HCEC 1CT (cell line): ENCODE measurements around the gene CITED2.
"Not testable (repeated sequence)": the region's sequence is repeated elsewhere in the genome, so short reads cannot be mapped to it uniquely, and the experiment has no call there.

Experiments used
- DNase-seq: peaks from one replicate; pipeline ENCODE4 v3.0.0-alpha.2; 2017

CITED2 gene

GRCh38 chr6:139364302-139364981, 10.0 kb downstream of the CITED2 start:
- DNase-seq, result peak; percentile 53

GRCh38 chr6:139363797-139364196, 10.7 kb downstream of the CITED2 start:
- not testable (repeated sequence) for DNase-seq

- DNase-seq, result not testable (repeated sequence)
Observed at GRCh38 chr6:139363123-139363522, 11.3 kb downstream of the CITED2 start.

GRCh38 chr6:139361211-139361610, 13.2 kb downstream of the CITED2 start:
- no peak for DNase-seq

GRCh38 chr6:139356924-139357323, 17.5 kb downstream of the CITED2 start:
- DNase-seq, result no peak

GRCh38 chr6:139355777-139356445, 18.5 kb downstream of the CITED2 start:
- DNase-seq, result no peak

- DNase-seq, result no peak
Observed at GRCh38 chr6:139355172-139355571, 19.3 kb downstream of the CITED2 start.

GRCh38 chr6:139354189-139354588, 20.3 kb downstream of the CITED2 start:
- no peak for DNase-seq

GRCh38 chr6:139349464-139350020, 24.9 kb downstream of the CITED2 start:
- no peak for DNase-seq

GRCh38 chr6:139346392-139346791, 28.1 kb downstream of the CITED2 start:
- DNase-seq, result no peak

GRCh38 chr6:139344186-139344963, 30.1 kb downstream of the CITED2 start:
- no peak for DNase-seq

GRCh38 chr6:139343052-139343750, 31.2 kb downstream of the CITED2 start:
- DNase-seq, result no peak

GRCh38 chr6:139341060-139341459, 33.4 kb downstream of the CITED2 start:
- DNase-seq, result no peak

GRCh38 chr6:139338795-139339194, 35.7 kb downstream of the CITED2 start:
- DNase-seq, result no peak

- DNase-seq, result no peak
Observed at GRCh38 chr6:139337830-139338229, 36.6 kb downstream of the CITED2 start.

GRCh38 chr6:139337001-139337400, 37.4 kb downstream of the CITED2 start:
- DNase-seq, result no peak

GRCh38 chr6:139336488-139336887, 38.0 kb downstream of the CITED2 start:
- no peak for DNase-seq

GRCh38 chr6:139335447-139336210, 38.8 kb downstream of the CITED2 start:
- no peak for DNase-seq

GRCh38 chr6:139334806-139335446, 39.5 kb downstream of the CITED2 start:
- DNase-seq, result peak; percentile 94

GRCh38 chr6:139330826-139331500, 43.5 kb downstream of the CITED2 start:
- DNase-seq, result no peak

- no peak for DNase-seq
Observed at GRCh38 chr6:139330306-139330705, 44.1 kb downstream of the CITED2 start.
